GM19023 (cell line): Measurements from ENCODE around the gene SHC1.
A peak's percentile ranks its signal among the peaks of the same experiment; 100 is the strongest.

Experiments used
- ATAC-seq: cut with Tn5 transposase; IDR thresholded peaks from one replicate; pipeline ENCODE4 v1.9.1; 2021; ENCODE audit warnings: mild to moderate bottlenecking, moderate library complexity; ENCODE audit not compliant: unreplicated experiment

The SHC1 gene

DNA sequence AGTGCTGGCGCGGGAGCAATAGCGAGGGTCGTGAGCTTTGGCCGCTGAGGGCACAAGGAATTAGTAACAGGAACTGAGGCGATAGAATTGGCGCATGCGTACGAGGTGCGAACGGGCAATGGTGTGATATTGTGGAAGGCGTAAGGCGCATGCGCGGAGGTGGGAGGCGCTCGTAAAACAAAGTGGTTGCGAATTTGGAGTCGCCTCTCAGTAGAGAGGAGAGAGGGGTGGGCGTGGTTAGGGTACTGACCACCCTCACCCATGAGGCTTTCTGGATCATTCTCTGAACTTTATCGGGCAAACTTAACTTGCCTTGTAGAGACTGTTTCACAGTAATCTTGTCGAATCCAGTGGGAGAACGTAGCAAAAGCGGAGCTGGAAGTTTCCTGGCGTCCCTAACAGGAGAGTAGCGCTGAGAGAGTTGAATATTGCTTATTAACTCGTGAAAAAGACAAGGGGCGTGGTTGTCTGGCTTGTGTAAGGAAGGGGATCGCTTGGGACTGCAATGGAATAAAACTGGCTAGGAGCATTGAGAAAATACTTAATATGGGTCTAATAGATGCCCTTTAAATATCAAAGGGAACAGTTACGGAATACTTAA is 4.4 kb upstream of the SHC1 start:
- ATAC-seq: peak; percentile 38

- ATAC-seq: peak; percentile 76
Measured at GRCh38 chr1:154974102-154974807, 3.7 kb upstream of the SHC1 start, which contains the start of gene CKS1B. Gene CKS1B (plus strand): TSS chr1:154974681. CDS start chr1:154974746, 65 bp downstream.

GRCh38 chr1:154973344-154974101 is 3.0 kb upstream of the SHC1 start:
- ATAC-seq: no peak

- ATAC-seq: no peak
Measured at GRCh38 chr1:154972517-154973343, 2.2 kb upstream of the SHC1 start.

GRCh38 chr1:154972213-154972516 is 1.6 kb upstream of the SHC1 start:
- no peak for ATAC-seq

GRCh38 chr1:154971341-154971998 is 923 bp upstream of the SHC1 start:
- ATAC-seq: no peak

DNA sequence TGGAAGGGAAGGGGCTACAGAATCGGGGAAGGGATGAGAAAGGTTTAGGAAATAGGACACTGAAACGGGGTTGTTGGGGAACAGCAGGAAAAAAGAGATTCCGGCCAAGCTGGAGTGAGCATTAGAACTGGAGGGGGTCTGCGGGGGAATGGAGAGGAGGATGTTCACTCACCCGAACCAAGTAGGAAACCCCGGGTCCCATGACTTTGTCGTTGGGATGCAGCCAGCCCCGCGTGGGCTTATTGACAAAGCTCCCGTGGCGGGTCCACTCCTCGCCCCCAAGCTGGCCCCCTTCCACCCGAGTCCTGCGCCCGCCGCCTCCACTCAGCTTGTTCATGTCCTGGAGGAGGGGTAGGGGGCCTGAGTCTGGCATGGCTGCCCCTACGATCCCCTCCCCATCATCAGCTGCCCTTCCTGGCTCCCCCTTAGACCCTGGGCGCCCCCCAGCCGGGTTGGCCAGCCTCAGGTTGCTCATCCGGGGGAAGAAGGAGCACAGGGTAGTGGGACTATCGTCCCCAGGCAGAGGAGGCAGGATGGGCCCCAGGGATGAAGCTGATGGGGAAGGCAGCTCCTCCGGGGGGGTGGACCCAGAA is 591 bp downstream of the SHC1 start:
- no peak for ATAC-seq

GRCh38 chr1:154969246-154969645 is 1.3 kb downstream of the SHC1 start:
- no peak for ATAC-seq

DNA sequence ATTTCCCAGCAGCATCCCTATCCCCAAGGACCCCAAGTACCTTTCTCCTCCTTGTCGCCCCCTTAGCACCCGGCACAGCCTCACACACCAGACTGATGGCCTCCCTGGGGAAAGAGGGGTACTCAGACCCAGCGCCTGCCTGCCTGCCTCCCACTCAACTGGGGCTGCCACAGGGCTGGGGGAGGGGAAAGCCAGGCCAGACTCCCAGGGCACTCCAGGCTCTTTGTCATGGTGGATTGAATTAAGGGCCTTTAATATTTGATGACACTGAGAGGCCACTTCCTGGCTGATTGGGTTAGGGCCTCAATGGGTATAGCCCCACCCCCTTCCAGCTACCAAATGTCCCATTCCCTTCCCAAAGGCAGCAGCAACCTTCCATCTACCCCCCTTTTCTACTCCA is 1.8 kb downstream of the SHC1 start:
- no peak for ATAC-seq

GRCh38 chr1:154967331-154967950 is 3.1 kb downstream of the SHC1 start:
- no peak for ATAC-seq

GRCh38 chr1:154966111-154966510 is 4.4 kb downstream of the SHC1 start:
- ATAC-seq: no peak

DNA sequence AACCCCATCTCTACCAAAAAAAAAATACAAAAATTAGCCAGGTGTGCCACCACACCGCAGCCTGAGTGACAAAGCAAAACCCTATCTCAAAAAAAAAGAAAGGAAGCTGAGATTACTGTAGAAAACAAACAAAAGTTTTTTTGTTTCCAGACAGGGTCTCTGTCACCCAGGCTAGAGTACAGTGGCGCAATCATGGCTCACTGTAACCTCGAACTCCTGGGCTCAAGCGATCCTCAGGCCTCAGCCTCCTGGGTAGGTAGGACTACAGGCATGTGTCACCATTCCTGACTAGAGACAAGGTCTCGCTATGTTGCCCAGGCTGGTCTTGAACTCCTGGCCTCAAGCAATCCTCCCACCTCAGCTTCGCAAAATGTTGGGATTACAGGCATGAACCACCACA is 6.2 kb downstream of the SHC1 start:
- ATAC-seq: no peak

DNA sequence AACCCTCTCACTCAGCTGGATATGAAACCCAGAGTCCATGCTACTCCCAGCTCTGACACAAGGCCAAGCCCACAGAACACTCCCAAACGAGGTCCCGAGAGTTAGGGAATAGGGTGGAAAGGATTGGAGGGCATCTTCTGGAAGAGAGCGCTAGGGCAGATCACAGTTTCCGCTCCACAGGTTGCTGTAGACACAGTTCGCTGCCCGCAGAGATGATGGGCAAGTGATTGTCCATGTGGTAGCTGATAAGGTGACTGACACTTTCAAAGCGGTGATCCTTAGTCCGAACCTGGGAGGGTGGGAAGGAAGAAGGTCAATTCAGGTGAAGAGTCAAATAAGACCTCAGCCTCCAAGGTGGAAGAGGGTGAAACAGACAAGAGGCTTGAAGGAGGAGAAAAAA is 6.9 kb downstream of the SHC1 start:
- no peak for ATAC-seq

- ATAC-seq: no peak
Measured at GRCh38 chr1:154962795-154963330, 7.7 kb downstream of the SHC1 start.

DNA sequence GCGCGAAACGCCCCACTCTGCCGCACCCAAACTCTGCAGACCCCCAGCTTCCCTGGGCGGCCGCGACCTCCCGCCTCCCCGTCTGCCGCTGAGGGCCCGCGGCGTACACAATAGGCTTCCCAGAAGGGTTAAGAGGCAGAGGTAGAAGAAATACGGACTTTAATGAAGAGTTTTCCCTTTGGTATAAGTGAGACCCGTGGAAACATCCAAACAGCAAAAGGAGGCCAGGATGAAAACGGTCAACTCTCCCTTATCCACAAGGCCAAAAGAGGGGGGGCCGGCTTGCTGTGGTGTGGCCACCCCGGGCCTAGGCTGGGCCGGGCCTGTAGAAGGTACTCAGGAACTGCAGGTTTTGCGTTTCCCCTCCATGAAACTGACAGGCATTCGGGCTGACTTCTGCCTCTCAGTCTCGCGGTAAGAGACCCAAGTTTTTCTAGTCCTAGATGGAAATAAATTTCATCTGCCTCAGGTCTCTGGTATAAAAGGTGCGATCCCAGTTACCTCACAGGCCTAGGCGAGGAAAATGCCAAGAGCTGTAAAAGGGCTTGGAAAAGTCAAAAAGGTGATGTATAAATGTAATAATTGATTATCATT is 8.3 kb downstream of the SHC1 start:
- ATAC-seq: no peak

DNA sequence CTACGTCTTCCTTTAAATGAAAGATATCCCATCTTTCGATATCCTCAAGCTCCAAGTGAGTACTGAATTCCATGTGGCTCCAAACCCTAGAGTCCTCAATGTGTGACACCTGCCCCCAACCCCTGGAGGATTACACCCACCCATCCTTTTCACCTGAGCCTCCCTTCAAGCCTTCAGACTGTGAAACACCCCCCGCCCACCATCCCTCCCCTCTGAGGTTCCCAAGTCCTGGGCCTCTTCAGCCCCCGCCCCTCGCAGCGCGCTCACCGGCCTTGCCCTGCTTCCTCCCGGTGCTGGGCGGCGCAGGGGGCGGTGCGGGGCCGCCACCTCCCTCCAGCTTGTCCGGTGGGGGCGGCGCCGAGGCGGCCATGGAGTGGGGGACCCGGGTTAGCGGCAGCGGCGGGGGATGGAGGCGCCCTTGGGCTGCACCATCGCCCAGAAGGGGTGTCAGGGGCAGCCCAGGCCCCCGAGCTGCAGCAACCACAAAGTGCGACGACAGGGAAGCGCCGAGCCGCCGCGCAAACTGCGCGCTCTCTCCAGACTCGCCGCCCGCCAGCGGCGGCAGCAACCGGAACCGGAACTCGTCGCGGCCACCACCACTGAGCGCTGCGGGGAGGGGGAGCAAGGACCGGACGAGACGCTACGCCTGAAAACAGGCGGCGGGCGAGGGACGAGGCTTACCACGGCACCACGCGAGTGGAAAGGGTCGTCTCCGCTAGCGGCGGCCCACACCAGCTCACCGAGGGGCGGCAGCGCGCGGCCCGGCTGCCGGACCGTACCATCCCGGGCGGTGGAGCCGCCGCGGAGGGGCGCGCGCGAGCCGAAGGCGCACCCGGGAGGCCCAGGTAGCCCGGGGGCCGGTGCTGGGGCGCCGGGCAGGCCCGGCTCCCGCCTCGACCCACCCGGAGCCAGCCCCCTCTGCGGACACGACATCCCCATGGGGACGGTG is 9.1 kb downstream of the SHC1 start, which contains the start of gene PYGO2:
Gene PYGO2 (minus strand): TSS at position 576 of the 949 bp plus-strand sequence. CDS start 206 bp downstream, at position 370.
- ATAC-seq: peak; percentile 77

- no peak for ATAC-seq
Measured at GRCh38 chr1:154960446-154961136, 10.0 kb downstream of the SHC1 start.
